Stomach (tissue), 4 donors: ENCODE measurements around the gene SLC22A1.

Experiments
- POLR2AphosphoS5 ChIP-seq, 3 donors: sonication (generic); formaldehyde crosslinking; IDR thresholded peaks; one replicate each; pipeline ENCODE4 v1.6.1; 2016; ENCODE audit warnings: antibody characterized with exemption in 3 of 3
- TF ChIP-seq, protein P1 (sequence below), 7 experiments: fragments of 450-650 bp in 4 of 7; fragments of 200-600 bp in 3 of 7; sonication (generic) in 3 of 7; IDR thresholded peaks; one replicate each; pipeline ENCODE4 v1.5.1; 2016 to 2019; ENCODE audit warnings: antibody characterized with exemption in 7 of 7, control low read depth in 2 of 7, mild to moderate bottlenecking in 1 of 7

DNA sequence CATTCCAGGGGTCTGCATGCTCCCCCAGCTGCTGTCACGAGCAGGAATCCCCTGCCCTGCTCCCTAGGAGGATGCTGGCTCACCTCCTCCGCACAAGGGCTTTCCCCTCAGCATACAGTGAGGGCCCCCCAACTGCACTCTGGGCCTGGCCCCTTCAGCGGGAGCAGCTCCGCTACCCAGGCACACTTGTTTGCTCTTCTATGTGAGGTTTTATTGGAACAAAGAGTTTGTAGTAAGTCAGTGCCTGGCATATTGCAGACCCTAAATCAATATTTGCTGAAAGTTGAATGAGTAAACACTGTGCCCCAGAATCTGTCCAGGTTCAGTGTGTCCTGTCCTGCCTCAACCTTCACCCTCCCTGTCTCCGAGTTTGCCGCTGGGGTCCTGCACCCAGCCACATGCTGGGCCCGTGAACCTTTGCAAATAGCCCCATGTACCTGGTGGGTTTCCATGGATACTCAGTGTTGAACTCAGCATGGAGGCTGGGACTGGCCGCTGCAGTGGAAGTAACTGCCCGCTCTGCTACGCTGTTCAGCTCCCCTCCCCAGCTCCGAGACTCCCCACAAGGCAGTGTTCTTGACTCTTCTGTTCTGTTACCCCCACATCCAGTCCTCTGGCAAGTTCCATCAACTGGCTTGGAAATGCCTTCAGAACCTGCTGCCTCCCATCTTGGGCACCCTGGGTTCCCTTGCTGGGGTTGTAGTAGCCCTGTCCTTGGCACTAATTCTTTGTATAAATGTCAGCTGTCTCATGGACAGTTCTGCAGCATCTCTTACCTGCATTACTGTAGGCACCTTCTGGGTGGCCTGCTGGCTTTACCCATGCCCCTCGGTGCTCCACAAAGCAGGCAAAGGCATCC is 15.7 kb downstream of the SLC22A1 start:
- TF ChIP-seq, protein P1, sequence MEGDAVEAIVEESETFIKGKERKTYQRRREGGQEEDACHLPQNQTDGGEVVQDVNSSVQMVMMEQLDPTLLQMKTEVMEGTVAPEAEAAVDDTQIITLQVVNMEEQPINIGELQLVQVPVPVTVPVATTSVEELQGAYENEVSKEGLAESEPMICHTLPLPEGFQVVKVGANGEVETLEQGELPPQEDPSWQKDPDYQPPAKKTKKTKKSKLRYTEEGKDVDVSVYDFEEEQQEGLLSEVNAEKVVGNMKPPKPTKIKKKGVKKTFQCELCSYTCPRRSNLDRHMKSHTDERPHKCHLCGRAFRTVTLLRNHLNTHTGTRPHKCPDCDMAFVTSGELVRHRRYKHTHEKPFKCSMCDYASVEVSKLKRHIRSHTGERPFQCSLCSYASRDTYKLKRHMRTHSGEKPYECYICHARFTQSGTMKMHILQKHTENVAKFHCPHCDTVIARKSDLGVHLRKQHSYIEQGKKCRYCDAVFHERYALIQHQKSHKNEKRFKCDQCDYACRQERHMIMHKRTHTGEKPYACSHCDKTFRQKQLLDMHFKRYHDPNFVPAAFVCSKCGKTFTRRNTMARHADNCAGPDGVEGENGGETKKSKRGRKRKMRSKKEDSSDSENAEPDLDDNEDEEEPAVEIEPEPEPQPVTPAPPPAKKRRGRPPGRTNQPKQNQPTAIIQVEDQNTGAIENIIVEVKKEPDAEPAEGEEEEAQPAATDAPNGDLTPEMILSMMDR (IDR thresholded peaks at IDR 0.05) = no peak
- no peak for TF ChIP-seq POLR2AphosphoS5 (IDR thresholded peaks at IDR 0.05)
